D721Med (cell line): ENCODE data around the gene WIPF3.
"Not testable (repeated sequence)": the region's sequence is repeated elsewhere in the genome, so short reads cannot be mapped to it uniquely, and the experiment has no call there.

Source experiments
- DNase-seq: peaks from one replicate; pipeline ENCODE4 v3.0.0; 2011; ENCODE audit warnings: low spot score; ENCODE audit not compliant: insufficient read length
- FAIRE-seq: peaks from 2 replicates; lab custom pipeline; 2011; peaks lifted over from hg19 to GRCh38; lab: Jason Lieb, UNC
- TF ChIP-seq, protein P1 (sequence below): IDR thresholded peaks from 2 replicates; pipeline ENCODE4 v1.5.1; 2012; ENCODE audit warnings: mild to moderate bottlenecking, control low read depth; ENCODE audit not compliant: insufficient read depth; ENCODE audit errors: missing control alignments

The WIPF3 gene

DNA sequence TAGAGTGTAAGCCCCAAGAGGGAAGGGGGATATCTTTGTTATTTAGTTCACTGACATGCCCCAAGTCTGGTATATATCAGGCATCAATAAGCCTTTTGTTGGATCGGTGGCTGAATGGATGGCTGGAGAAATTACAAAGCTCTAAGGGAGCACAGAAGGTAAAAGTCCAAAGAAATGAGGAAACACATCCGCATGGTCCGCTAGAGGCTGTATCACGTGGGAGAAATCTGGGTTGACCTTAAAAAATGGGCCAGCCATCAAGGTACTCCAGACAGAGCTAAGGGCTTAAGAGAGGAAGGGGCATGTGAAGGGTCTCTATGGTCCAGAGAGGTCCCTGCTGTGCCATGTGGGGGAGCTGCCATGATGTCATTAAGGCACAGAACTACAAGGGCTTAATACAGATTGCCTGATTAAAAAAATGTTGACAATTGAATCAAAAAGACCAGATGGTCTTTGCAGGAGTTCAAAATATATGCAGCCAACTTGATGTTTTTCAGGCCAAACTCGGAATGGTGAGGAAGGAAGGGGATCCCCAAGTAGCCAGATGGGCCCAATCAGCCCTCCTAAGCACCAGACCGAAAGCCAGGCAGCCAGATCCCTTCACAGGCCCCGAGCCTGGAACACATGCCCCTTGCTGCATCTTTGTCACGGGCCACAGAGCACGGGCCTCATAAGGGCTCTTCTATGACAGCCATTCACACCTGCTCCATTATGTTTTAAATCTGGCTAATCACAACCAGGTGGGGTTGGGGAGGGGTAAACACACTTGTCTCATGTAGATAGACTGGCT, 151.4 kb downstream of the WIPF3 start:
- TF ChIP-seq, protein P1, sequence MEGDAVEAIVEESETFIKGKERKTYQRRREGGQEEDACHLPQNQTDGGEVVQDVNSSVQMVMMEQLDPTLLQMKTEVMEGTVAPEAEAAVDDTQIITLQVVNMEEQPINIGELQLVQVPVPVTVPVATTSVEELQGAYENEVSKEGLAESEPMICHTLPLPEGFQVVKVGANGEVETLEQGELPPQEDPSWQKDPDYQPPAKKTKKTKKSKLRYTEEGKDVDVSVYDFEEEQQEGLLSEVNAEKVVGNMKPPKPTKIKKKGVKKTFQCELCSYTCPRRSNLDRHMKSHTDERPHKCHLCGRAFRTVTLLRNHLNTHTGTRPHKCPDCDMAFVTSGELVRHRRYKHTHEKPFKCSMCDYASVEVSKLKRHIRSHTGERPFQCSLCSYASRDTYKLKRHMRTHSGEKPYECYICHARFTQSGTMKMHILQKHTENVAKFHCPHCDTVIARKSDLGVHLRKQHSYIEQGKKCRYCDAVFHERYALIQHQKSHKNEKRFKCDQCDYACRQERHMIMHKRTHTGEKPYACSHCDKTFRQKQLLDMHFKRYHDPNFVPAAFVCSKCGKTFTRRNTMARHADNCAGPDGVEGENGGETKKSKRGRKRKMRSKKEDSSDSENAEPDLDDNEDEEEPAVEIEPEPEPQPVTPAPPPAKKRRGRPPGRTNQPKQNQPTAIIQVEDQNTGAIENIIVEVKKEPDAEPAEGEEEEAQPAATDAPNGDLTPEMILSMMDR = no peak
- no peak for DNase-seq
- FAIRE-seq = no peak

DNA sequence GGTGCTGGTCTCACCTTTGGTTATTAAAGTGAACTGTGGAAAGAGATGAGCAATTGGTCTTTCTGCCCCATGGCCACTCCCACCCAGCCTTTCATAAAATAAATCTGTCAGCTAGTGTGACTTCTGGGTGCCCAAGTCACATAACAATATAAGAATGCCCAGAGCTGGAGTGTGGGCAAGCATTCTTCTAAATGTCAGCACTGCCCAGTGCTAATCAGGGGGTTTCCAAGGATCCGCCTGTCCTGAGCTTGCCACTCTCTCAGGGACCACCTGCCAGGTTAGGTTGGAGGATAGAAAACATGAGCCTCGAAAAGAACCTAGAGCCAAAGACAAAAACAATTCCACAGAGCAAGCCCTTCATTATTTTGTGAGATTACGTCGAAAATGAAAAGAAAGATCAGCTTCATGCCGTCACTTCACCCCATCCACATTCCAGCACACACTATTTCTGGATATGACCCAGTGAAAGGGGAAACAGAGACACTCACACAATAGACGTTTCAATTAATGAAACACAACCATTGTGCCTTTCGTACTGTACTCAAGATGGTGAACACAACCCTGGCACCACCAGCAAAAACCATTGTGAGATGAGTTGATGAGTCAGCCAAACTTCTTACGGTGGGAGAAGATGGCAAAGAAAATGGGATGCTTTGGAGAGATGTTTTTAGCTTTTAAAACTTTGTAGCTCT, 152.5 kb downstream of the WIPF3 start:
- TF ChIP-seq, protein P1 = no peak
- no peak for FAIRE-seq

DNA sequence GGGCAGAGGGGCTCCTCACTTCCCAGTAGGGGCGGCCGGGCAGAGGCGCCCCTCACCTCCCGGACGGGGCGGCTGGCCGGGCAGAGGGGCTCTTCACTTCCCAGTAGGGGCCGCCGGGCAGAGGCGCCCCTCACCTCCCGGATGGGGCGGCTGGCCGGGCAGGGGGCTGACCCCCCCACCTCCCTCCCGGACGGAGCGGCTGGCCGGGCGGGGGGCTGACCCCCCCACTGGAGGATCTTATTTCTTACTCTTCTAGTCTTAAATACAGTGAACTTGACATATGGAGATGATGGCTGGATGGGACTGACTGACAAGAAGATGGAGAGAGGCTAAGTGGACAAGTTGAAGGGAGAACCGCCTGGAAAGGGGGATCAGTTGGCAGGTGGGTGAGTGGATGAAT, 155.3 kb downstream of the WIPF3 start:
- DNase-seq, FAIRE-seq: not testable (repeated sequence)

More for the DNA sequence above, 152.5 kb downstream of the WIPF3 start:
- no peak for DNase-seq

DNA sequence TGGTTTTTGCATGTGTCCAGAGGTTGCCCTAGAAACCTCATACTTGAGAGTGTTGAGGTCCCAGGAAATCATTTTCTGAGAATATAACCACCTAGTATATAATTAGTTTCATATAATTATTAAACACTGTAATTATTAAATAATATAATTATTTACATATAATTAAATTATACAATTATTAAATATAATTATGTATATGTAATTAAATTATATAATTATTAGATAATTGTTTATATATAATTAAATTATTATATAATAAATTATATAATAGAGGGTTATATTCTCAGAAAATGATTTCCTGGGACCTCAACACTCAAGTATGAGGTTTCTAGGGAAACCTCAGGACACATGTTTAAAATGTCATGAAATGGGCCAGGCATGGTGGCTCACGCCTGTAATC, 155.7 kb downstream of the WIPF3 start:
- DNase-seq (no peak), FAIRE-seq (no peak)
- TF ChIP-seq, protein P1 = no peak

DNA sequence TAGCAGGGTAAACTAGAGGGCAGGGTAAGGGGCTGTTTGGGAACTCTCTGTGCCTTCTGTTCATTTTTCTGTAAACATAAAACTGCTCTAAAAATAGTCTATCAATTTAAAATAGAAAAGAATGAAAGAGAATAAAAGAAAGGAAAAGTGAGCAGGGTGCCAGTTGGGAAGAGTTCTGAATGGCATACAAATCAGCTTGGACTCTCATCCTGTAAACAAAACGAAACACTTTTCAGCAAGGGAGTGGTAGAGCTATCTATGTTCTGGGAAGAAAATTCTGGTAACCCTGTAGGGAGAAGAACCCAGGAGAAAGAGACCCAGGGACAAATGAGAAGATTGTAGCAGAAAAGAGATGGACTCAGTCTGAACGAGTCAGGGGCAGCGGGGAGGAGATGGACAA, 158.7 kb downstream of the WIPF3 start:
- TF ChIP-seq, protein P1 = no peak

More for the DNA sequence above, 158.7 kb downstream of the WIPF3 start:
- DNase-seq = no peak
- no peak for FAIRE-seq
